AG09319 (cell line): Measurements from ENCODE around the gene IGF1R.

Experiments
- DNase-seq: peaks from one replicate; pipeline ENCODE4 v3.0.0-alpha.2; 2010; ENCODE audit warnings: low read depth; ENCODE audit errors: extremely low read depth
- TF ChIP-seq, protein P1 (sequence below): IDR thresholded peaks from 2 replicates; pipeline ENCODE4 v1.5.1; 2011; ENCODE audit warnings: low read depth, mild to moderate bottlenecking, inconsistent platforms, low read length, moderate library complexity

The IGF1R gene

DNA sequence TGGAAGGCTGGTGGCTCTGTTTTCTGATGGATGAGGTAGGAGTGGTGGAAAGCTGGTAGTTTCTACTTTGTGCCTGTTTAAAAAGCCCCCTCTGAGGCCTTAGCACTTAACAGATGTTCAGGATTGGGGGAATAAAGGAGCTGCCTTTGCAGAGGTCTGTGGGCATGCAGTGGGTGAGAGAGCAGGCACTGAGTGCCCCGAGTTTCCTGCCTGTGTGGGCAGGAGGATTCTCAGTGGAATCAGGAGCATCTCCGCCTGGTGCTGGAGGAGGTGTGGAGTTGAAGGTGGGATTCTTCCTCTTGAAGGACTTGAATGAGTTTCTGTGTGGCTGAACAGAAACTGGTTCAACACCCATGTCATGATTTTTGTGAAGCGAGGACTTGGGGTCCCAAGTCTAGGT, 74.3 kb downstream of the IGF1R start:
- TF ChIP-seq, protein P1, sequence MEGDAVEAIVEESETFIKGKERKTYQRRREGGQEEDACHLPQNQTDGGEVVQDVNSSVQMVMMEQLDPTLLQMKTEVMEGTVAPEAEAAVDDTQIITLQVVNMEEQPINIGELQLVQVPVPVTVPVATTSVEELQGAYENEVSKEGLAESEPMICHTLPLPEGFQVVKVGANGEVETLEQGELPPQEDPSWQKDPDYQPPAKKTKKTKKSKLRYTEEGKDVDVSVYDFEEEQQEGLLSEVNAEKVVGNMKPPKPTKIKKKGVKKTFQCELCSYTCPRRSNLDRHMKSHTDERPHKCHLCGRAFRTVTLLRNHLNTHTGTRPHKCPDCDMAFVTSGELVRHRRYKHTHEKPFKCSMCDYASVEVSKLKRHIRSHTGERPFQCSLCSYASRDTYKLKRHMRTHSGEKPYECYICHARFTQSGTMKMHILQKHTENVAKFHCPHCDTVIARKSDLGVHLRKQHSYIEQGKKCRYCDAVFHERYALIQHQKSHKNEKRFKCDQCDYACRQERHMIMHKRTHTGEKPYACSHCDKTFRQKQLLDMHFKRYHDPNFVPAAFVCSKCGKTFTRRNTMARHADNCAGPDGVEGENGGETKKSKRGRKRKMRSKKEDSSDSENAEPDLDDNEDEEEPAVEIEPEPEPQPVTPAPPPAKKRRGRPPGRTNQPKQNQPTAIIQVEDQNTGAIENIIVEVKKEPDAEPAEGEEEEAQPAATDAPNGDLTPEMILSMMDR: no peak

DNA sequence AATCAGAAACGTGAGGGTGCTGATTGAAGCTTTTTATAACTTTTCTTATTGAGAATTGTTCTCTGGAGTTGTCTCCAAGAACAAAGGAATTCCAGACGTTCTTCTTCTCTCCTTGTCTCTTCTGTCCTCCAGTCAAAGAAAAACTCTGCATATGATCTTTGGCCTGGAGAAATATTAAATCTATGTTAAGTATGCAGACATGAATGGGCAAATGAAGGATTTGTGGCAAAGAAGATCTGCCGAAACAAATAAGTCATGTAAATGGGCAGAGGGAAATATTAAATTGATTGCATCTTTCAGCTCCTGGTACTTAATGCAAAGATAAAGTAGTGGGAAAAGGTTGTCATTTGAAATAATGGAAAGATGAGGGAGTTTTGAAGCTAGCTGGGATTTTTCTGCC, 74.9 kb downstream of the IGF1R start:
- DNase-seq: no peak
- TF ChIP-seq, protein P1: no peak

More for the DNA sequence above, 74.3 kb downstream of the IGF1R start:
- no peak for DNase-seq

DNA sequence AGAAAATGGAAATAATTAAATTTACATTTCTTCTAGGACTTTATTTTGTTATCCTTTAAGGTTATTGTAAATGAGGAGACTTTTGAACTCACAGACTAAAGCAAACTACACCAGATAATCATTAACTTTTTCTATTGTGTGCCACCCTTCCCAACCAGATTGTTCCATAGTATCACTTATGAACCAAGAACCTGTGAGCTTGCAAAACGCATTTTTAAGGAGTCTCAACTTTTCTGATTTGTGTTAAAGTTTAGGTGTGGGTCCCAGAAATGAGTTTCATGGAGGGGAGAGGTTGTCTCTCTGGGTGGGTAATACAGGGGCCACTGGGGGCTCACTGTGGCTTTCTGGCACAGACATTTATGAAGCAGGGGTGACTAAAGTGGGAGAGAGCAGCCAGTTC, 75.7 kb downstream of the IGF1R start:
- DNase-seq: no peak
- TF ChIP-seq, protein P1: no peak

DNA sequence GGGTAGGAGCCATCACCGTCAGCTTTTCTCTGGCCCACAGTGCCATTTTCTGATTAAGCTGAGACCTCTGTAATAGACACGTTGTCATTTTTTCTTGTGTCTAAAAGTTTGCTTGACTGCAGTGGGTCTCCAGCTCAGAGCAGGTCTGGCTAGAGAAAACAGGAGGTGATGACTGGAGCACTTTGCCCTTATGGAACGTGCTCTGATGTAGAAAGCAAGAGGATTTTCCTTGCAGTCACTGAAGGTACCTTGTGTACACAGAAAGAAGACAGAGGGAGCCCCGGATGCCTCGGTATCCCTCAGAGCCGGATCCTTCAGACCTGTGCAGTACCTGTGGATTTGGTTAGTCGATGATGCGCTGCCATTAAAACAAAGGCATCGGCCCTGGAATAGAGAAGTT, 76.2 kb downstream of the IGF1R start:
- no peak for DNase-seq
- TF ChIP-seq, protein P1: no peak

DNA sequence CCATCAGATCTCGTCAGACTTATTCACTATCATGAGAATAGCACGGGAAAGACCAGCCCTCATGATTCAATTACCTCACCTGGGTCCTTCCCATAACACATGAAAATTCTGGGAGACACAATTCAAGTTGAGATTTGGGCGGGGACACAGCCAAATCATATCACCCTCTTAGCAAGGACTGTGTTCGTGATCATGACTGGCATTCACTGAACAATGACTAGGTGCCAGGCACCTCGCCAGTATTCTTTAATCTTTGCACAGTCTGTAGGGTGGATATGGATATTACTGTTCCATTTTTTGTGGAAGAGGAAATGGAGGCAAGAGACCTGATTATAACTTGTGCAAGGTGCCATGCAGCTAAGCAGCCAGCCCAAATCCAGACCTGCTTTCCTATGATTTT, 77.5 kb downstream of the IGF1R start:
- TF ChIP-seq, protein P1: no peak
- no peak for DNase-seq

DNA sequence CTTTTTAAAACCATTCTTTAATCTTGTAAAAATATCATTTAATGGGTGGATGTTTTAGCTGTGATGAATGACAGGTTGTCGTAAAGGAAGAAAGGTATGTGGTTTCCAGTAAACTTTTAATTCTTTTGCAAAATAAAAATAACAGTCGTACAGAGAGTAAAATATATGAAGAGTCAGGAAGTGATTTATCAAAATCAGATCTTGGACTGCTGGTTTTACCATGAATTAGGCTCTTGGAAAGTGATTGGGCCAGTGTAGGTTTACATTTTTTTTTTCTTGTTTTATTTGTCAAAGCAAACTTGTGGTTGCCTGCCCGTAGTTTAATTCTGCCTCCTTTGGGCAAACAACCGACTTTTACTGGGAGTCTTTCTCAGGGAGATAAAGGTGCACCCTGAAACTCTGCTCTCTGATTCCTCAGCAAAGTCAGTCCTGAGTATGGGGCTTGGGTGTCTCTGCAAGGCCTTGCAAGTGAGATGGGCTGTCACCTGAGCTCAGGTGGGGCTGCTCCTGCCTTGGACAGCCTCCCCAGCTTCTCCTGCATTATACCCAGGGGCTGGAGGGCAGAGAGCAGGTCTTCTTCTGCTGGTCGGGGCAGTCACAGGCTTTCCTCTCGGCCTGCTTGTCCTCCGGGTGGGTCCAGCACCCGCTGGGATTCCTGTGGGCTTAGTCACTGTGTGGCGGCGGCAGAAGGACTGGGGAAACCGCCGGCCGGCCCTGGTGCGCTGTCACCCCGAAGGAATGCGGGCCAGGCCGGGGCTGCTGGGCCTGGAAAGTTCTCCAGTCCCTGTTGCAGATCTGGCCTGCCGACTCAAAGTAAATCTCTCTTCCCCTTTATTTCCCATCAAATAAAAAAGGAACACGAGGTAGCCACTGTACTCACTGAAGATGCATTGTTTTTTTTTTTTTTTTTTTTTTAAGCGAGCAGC, 79.0 kb downstream of the IGF1R start:
- DNase-seq: peak; percentile 76
- TF ChIP-seq, protein P1: no peak

DNA sequence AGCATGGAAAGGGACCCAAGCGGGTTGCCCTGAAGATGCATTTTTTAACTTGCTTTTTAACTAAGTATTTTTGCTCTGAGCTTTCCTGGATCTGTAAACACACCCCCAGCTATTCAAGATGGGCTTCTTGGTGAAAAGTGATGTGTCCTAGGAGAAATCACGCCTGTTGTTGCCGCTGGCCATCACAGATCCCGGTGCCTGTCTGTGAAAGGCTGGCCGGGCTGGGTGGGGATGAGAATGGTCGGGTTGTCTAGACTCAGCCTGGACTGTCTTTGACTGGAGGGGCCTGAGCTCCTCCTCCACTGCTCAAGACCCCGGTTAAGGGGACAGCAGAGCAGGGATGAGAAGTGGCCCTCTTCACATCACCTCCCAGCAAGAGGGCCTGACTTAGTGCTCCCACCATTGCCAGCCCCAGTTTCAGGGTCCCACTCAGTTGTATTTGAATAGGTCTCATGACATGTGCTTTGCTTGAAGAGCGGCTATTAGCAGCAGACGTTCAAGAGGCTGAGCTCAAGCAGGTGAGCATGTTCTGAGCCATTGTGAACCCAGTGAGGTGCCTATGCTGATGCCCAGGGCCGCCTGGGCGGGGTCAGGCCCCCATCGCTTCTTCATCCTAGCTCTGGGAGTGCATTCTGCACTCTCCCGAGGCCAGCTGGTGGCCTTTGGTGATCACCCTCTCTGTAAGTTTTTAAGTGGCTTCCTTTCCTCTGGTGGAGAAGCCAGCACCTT, 79.9 kb downstream of the IGF1R start:
- no peak for DNase-seq
- TF ChIP-seq, protein P1: no peak
